HG02870 (cell line): ENCODE data around the gene HSPA1B.

Experiments used
- ATAC-seq: cut with Tn5 transposase; IDR thresholded peaks from one replicate; pipeline ENCODE4 v1.9.1; 2021; ENCODE audit warnings: mild to moderate bottlenecking, moderate library complexity; ENCODE audit not compliant: unreplicated experiment

The HSPA1B gene

GRCh38 chr6:31877125-31877650, 49.6 kb downstream of the HSPA1B start:
- ATAC-seq, result no peak

- ATAC-seq, result no peak
These were observed 50.2 kb downstream of the HSPA1B start for GRCh38 chr6:31877651-31878161.

- no peak for ATAC-seq
These were observed 50.7 kb downstream of the HSPA1B start for GRCh38 chr6:31878222-31878621.

- ATAC-seq, result no peak
These were observed 51.2 kb downstream of the HSPA1B start, which contains the start of gene SLC44A4 for GRCh38 chr6:31878726-31879125. SLC44A4 (minus strand) TSS chr6:31878997; CDS start chr6:31878980, 17 bp downstream.

- no peak for ATAC-seq
These were observed 51.6 kb downstream of the HSPA1B start for GRCh38 chr6:31879143-31879542.
